H9 (cell line): ENCODE data around the gene CCDC102B. TPM values are rescaled to one million over a fixed set of nuclear protein-coding genes. Genes with fewer than 3 reads are reported as not detected.

Experiments used
- DNase-seq: peaks from one replicate; pipeline ENCODE4 v3.0.0-alpha.2; 2017
- H2AFZ ChIP-seq: one replicate; pipeline ENCODE4 v1.6.1; 2013; ENCODE audit warnings: mild to moderate bottlenecking, low read length, control low read depth, moderate library complexity
- H2AK5ac ChIP-seq: 2 replicates; pipeline ENCODE4 v1.6.1; 2013; ENCODE audit warnings: low read length, control low read depth, mixed read lengths; ENCODE audit not compliant: insufficient read length
- H2BK120ac ChIP-seq: one replicate; pipeline ENCODE4 v1.6.1; 2013; ENCODE audit warnings: low read depth, mild to moderate bottlenecking, low read length, control low read depth, inconsistent platforms; ENCODE audit not compliant: poor library complexity, severe bottlenecking
- H2BK12ac ChIP-seq: 2 replicates; pipeline ENCODE4 v1.6.1; 2013; ENCODE audit warnings: low read length, control low read depth, mixed read lengths, low read depth; ENCODE audit not compliant: insufficient read length
- H2BK15ac ChIP-seq: 2 replicates; pipeline ENCODE4 v1.6.1; 2013; ENCODE audit warnings: low read depth, low read length, control low read depth
- H2BK20ac ChIP-seq: one replicate; pipeline ENCODE4 v1.6.1; 2013; ENCODE audit warnings: low read depth, mild to moderate bottlenecking, low read length, control low read depth, inconsistent platforms; ENCODE audit not compliant: poor library complexity, severe bottlenecking
- H2BK5ac ChIP-seq: 2 replicates; pipeline ENCODE4 v1.6.1; 2013; ENCODE audit warnings: low read length, control low read depth, mixed read lengths; ENCODE audit not compliant: insufficient read length
- H3K14ac ChIP-seq: 2 replicates; pipeline ENCODE4 v1.6.1; 2013; ENCODE audit warnings: low read length, control low read depth; ENCODE audit not compliant: insufficient read depth
- H3K18ac ChIP-seq: 2 replicates; pipeline ENCODE4 v1.6.1; 2013; ENCODE audit warnings: low read depth, mild to moderate bottlenecking, mixed read lengths, low read length, control low read depth; ENCODE audit not compliant: insufficient read length
- H3K23ac ChIP-seq: 2 replicates; pipeline ENCODE4 v1.6.1; 2013; ENCODE audit warnings: low read length, control low read depth, mixed read lengths, low read depth; ENCODE audit not compliant: insufficient read length
- H3K23me2 ChIP-seq: 2 replicates; pipeline ENCODE4 v1.6.1; 2013; ENCODE audit warnings: low read depth, mild to moderate bottlenecking, mixed read lengths, low read length, control low read depth; ENCODE audit not compliant: insufficient read length, poor library complexity, severe bottlenecking
- H3K27ac ChIP-seq: 2 replicates; pipeline ENCODE4 v1.5.1; 2013; ENCODE audit warnings: low read length, control low read depth, mixed read lengths, low read depth; ENCODE audit not compliant: insufficient read length
- H3K27me3 ChIP-seq: 2 replicates; pipeline ENCODE4 v1.6.1; 2013; ENCODE audit warnings: low read length, control low read depth, inconsistent platforms; ENCODE audit not compliant: insufficient read depth
- H3K4ac ChIP-seq: 2 replicates; pipeline ENCODE4 v1.6.1; 2013; ENCODE audit warnings: low read depth, mild to moderate bottlenecking, control low read depth, inconsistent platforms, low read length, moderate library complexity
- H3K4me1 ChIP-seq: 2 replicates; pipeline ENCODE4 v1.6.1; 2013; ENCODE audit warnings: low read length, control low read depth, inconsistent platforms; ENCODE audit not compliant: insufficient read depth
- H3K4me2 ChIP-seq: 2 replicates; pipeline ENCODE4 v1.6.1; 2013; ENCODE audit warnings: low read length, control low read depth, mixed read lengths; ENCODE audit not compliant: insufficient read length, insufficient read depth
- H3K56ac ChIP-seq: 2 replicates; pipeline ENCODE4 v1.6.1; 2013; ENCODE audit warnings: low read depth, mild to moderate bottlenecking, mixed read lengths, low read length, control low read depth; ENCODE audit not compliant: insufficient read length
- H3K79me1 ChIP-seq: 2 replicates; pipeline ENCODE4 v1.6.1; 2013; ENCODE audit warnings: low read depth, mild to moderate bottlenecking, moderate library complexity, low read length, control low read depth, inconsistent platforms; ENCODE audit not compliant: insufficient read depth, poor library complexity, severe bottlenecking
- H3K79me2 ChIP-seq: 2 replicates; pipeline ENCODE4 v1.6.1; 2013; ENCODE audit warnings: low read length, control low read depth, inconsistent platforms; ENCODE audit not compliant: insufficient read depth
- H3K9ac ChIP-seq: 2 replicates; pipeline ENCODE4 v1.6.1; 2013; ENCODE audit warnings: low read length, control low read depth, mixed read lengths; ENCODE audit not compliant: insufficient read length; ENCODE audit errors: extremely low read depth
- H3K9me3 ChIP-seq: one replicate; pipeline ENCODE4 v1.6.1; 2013; ENCODE audit warnings: low read depth, low read length, inconsistent platforms; ENCODE audit not compliant: control insufficient read depth
- H3T11ph ChIP-seq: one replicate; pipeline ENCODE4 v1.6.1; 2013; ENCODE audit warnings: mild to moderate bottlenecking, low read length, control low read depth, inconsistent platforms
- H4K20me1 ChIP-seq: one replicate; pipeline ENCODE4 v1.6.1; 2013; ENCODE audit not compliant: control insufficient read depth, insufficient read length, insufficient read depth
- H4K5ac ChIP-seq: 2 replicates; pipeline ENCODE4 v1.6.1; 2013; ENCODE audit warnings: low read depth, mild to moderate bottlenecking, mixed read lengths, low read length, control low read depth; ENCODE audit not compliant: insufficient read length
- H4K8ac ChIP-seq: replicated peaks from 2 replicates; pipeline ENCODE4 v1.6.1; 2013; ENCODE audit warnings: low read length, control low read depth, mixed read lengths, low read depth; ENCODE audit not compliant: insufficient read length
- H4K91ac ChIP-seq: 2 replicates; pipeline ENCODE4 v1.6.1; 2013; ENCODE audit warnings: low read depth, mild to moderate bottlenecking, moderate library complexity, mixed read lengths, low read length, control low read depth; ENCODE audit not compliant: insufficient read length
- H3K27ac Mint-ChIP-seq, 3 experiments: 2 replicates in 2 of 3; 3 replicates in 1 of 3; pipeline ENCODE4 v1.8.0; 2020 to 2021; ENCODE audit warnings: mixed read lengths in 3 of 3, mild to moderate bottlenecking in 1 of 3, moderate library complexity in 1 of 3
- H3K27me3 Mint-ChIP-seq: 2 replicates; pipeline ENCODE4 v1.8.0; 2021; ENCODE audit warnings: low read depth, mild to moderate bottlenecking, moderate library complexity, mixed read lengths
- H3K36me3 Mint-ChIP-seq, 3 experiments: 2 replicates in 2 of 3; 3 replicates in 1 of 3; pipeline ENCODE4 v1.8.0; 2020 to 2021; ENCODE audit warnings: low read depth in 3 of 3, mixed read lengths in 3 of 3; ENCODE audit not compliant: insufficient read depth in 1 of 3
- H3K4me1 Mint-ChIP-seq, 2 experiments: 2 replicates each; pipeline ENCODE4 v1.8.0; 2020; ENCODE audit warnings: mixed read lengths in 2 of 2
- H3K4me3 Mint-ChIP-seq, 2 experiments: 2 replicates in 1 of 2; 3 replicates in 1 of 2; pipeline ENCODE4 v1.8.0; 2020 to 2021; ENCODE audit warnings: mild to moderate bottlenecking in 2 of 2, mixed read lengths in 2 of 2, moderate library complexity in 1 of 2
- H3K9me3 Mint-ChIP-seq, 2 experiments: 2 replicates in 1 of 2; 3 replicates in 1 of 2; pipeline ENCODE4 v1.8.0; 2020; ENCODE audit warnings: mild to moderate bottlenecking in 2 of 2, mixed read lengths in 2 of 2, moderate library complexity in 1 of 2
- WGBS: extraction: QIAGEN DNeasy Blood & Tissue Kit; methylation state at CpG from one replicate; pipeline ENCODE4 v1.1.7; 2013; ENCODE audit warnings: missing lambda C conversion rate, low lambda C conversion rate, mixed read lengths; ENCODE audit not compliant: insufficient read length; ENCODE audit errors: extremely low coverage; 5-methylcytosine and 5-hydroxymethylcytosine counted together
- total RNA-seq: library from RNA; stranded (reverse); gene quantifications from 2 replicates; pipeline ENCODE4 v1.2.1, GENCODE V29; 2021
- TF ChIP-seq, protein P1 (sequence below): fragments of 200-600 bp; sonication (generic); conservative IDR thresholded peaks from 3 replicates; pipeline ENCODE4 v1.8.0; 2021; ENCODE audit warnings: antibody characterized with exemption, mild to moderate bottlenecking

Gene CCDC102B
- total RNA-seq, 1 experiment from 2014 or later: 1.2 TPM

DNA sequence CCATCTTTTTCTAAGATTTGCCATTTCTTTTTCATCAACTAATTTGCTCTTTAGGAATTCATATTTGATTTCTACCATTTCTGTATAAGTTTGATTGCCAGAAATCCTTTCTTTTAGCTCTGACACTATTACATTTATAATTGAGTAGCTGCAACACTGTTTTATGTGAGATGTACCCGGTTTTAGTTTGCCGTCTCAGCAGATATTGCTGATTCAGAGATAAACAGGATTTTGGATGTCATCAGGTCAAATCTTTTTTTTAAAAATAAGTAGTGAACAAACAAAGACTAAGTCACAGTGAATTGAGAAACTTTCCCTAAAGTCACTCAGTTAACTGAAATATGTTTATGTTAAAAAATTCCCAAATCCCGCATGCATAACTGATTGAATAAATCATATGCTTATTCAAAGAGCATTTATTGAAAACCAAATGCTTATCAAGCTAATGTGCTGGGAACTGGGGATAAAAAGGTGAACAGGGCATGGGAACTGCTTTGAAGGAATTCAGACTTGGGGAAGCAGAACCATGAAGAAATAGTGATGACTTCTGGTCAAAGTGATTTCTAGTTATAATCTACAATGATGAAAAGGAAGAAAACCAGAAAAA lies 19.5 kb upstream of the CCDC102B start:
- Histone ChIP-seq H2AFZ (no peak overlapping the region), H3K23me2 (no peaks in the 10 kb centered on the region), H2BK15ac (no peak overlapping the region), H3K9ac (no peak overlapping the region), H3K79me2 (no peaks in the 10 kb centered on the region), H3T11ph (no peak overlapping the region), H4K20me1 (no peaks in the 10 kb centered on the region), H2BK20ac (no peak overlapping the region), H3K4me1 (no peaks in the 10 kb centered on the region), H3K23ac (no peak overlapping the region), H3K56ac (no peak overlapping the region), H4K5ac (no peak overlapping the region), H4K91ac (no peak overlapping the region), H3K79me1 (no peaks in the 10 kb centered on the region), H3K4me2 (no peak overlapping the region), H2BK120ac (no peak overlapping the region), H2BK12ac (no peak overlapping the region), H3K9me3 (no peaks in the 10 kb centered on the region), H4K8ac (no peak overlapping the region), H3K4ac (no peak overlapping the region), H3K14ac (no peak overlapping the region), H2BK5ac (no peak overlapping the region), H3K27me3 (no peaks in the 10 kb centered on the region), H3K27ac (no peak overlapping the region), H2AK5ac (no peak overlapping the region), H3K18ac (no peak overlapping the region)
- H3K27ac Mint-ChIP-seq: peak overlapping the region in 1 of 3 experiments; percentile 49; a peak in 1 of 7 replicates
- H3K4me1 Mint-ChIP-seq: peaks cover 3 to 5% of the 10 kb centered on the region in 2 experiments; a peak in 3 of 4 replicates
- no peaks in the 10 kb centered on the region for H3K27me3 Mint-ChIP-seq
- no CpG with 5 or more reads among the region's 3 CpGs for WGBS
- TF ChIP-seq, protein P1, sequence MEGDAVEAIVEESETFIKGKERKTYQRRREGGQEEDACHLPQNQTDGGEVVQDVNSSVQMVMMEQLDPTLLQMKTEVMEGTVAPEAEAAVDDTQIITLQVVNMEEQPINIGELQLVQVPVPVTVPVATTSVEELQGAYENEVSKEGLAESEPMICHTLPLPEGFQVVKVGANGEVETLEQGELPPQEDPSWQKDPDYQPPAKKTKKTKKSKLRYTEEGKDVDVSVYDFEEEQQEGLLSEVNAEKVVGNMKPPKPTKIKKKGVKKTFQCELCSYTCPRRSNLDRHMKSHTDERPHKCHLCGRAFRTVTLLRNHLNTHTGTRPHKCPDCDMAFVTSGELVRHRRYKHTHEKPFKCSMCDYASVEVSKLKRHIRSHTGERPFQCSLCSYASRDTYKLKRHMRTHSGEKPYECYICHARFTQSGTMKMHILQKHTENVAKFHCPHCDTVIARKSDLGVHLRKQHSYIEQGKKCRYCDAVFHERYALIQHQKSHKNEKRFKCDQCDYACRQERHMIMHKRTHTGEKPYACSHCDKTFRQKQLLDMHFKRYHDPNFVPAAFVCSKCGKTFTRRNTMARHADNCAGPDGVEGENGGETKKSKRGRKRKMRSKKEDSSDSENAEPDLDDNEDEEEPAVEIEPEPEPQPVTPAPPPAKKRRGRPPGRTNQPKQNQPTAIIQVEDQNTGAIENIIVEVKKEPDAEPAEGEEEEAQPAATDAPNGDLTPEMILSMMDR: no peak
- no peaks in the 10 kb centered on the region for H3K36me3 Mint-ChIP-seq
- H3K4me3 Mint-ChIP-seq: no peak overlapping the region
- DNase-seq: no peak
- no peaks in the 10 kb centered on the region for H3K9me3 Mint-ChIP-seq
